22Rv1 (cell line): ENCODE measurements around the gene PCGF1.

Experiments
- ZFX ChIP-seq: fragments of 450-650 bp; IDR thresholded peaks from 2 replicates; pipeline ENCODE4 v1.6.1; 2017; ENCODE audit warnings: antibody characterized with exemption, borderline replicate concordance
- TF ChIP-seq, protein P1 (sequence below): fragments of 450-650 bp; IDR thresholded peaks from 2 replicates; pipeline ENCODE4 v1.5.1; 2017; ENCODE audit warnings: mild to moderate bottlenecking

DNA sequence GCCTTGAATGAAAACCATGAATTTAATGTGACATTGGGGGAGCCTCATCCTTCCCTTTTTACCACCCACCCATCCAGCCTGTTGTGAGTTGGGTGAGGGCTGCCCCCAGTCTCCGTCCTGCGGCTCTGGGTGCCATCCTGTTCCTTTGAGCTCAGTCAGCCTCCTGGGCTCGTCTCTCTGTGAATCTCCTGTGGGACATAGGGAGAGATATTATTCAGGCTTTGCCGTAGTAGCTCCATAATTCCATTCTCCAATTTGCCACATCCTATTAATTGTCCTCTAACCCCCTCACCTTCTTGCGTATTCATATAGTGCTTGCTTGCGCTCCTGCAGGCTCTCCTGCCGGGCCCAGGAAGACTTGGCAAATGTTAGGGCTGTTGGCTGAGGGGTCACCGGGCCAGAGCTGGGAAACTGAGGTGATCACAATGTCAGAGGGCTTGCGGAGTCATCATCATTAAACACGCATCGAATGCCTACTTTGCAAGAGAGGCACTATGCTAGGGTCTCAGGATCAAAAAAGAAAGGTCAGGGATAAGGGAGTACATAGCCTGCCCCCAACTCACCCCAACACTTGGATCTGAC, 19.2 kb upstream of the PCGF1 start:
- TF ChIP-seq, protein P1, sequence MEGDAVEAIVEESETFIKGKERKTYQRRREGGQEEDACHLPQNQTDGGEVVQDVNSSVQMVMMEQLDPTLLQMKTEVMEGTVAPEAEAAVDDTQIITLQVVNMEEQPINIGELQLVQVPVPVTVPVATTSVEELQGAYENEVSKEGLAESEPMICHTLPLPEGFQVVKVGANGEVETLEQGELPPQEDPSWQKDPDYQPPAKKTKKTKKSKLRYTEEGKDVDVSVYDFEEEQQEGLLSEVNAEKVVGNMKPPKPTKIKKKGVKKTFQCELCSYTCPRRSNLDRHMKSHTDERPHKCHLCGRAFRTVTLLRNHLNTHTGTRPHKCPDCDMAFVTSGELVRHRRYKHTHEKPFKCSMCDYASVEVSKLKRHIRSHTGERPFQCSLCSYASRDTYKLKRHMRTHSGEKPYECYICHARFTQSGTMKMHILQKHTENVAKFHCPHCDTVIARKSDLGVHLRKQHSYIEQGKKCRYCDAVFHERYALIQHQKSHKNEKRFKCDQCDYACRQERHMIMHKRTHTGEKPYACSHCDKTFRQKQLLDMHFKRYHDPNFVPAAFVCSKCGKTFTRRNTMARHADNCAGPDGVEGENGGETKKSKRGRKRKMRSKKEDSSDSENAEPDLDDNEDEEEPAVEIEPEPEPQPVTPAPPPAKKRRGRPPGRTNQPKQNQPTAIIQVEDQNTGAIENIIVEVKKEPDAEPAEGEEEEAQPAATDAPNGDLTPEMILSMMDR: no peak
- no peak for TF ChIP-seq ZFX
